ENCODE data around the gene CTDSP2.
"Not testable (repeated sequence)": the region's sequence is repeated elsewhere in the genome, so short reads cannot be mapped to it uniquely, and the experiment has no call there.

Gene CTDSP2

GRCh38 chr12:57864442-57865083 lies 18.0 kb upstream of the CTDSP2 start:
- H3K27me3 ChIP-seq (ENCODE audit: control insufficient read depth in 1 of 2, insufficient read depth in 2 of 2, low read length in 2 of 2) = no peaks in the 10 kb centered on the region
- H3K9ac ChIP-seq (ENCODE audit: low read length in 2 of 2) = peak overlapping the region; percentile 71 to 86
- H3K36me3 ChIP-seq (ENCODE audit: control insufficient read depth in 2 of 2, insufficient read depth in 2 of 2, low read length in 2 of 2) = no peaks in the 10 kb centered on the region
- H3K4me3 ChIP-seq (ENCODE audit: low read length in 2 of 2) = peak overlapping the region; percentile 59 to 73
- peaks cover 40% of the 10 kb centered on the region for H3K4me1 ChIP-seq (ENCODE audit: control insufficient read depth, insufficient read depth, low read length)
- H3K9me3 ChIP-seq (ENCODE audit: control insufficient read depth in 2 of 2, low read length in 2 of 2) = no peaks in the 10 kb centered on the region
- H3K27ac ChIP-seq (ENCODE audit: low read length) = peak overlapping the region; percentile 89

- Histone ChIP-seq H3K4me3 (ENCODE audit: low read length in 2 of 2) (no peak overlapping the region), H3K27ac (ENCODE audit: low read length) (peak overlapping the region; percentile 89), H3K36me3 (ENCODE audit: control insufficient read depth in 2 of 2, insufficient read depth in 2 of 2, low read length in 2 of 2) (no peaks in the 10 kb centered on the region), H3K27me3 (ENCODE audit: control insufficient read depth in 1 of 2, insufficient read depth in 2 of 2, low read length in 2 of 2) (no peaks in the 10 kb centered on the region), H3K4me1 (ENCODE audit: control insufficient read depth, insufficient read depth, low read length) (peaks cover 31% of the 10 kb centered on the region), H3K9ac (ENCODE audit: low read length in 2 of 2) (no peak overlapping the region), H3K9me3 (ENCODE audit: control insufficient read depth in 2 of 2, low read length in 2 of 2) (no peaks in the 10 kb centered on the region)
Measured at GRCh38 chr12:57863676-57864075, 17.1 kb upstream of the CTDSP2 start.

GRCh38 chr12:57861967-57862366 lies 15.4 kb upstream of the CTDSP2 start:
- Histone ChIP-seq H3K27ac (ENCODE audit: low read length) (no peak overlapping the region), H3K4me3 (ENCODE audit: low read length in 2 of 2) (no peak overlapping the region), H3K9ac (ENCODE audit: low read length in 2 of 2) (no peak overlapping the region), H3K27me3 (ENCODE audit: control insufficient read depth in 1 of 2, insufficient read depth in 2 of 2, low read length in 2 of 2) (no peaks in the 10 kb centered on the region), H3K36me3 (ENCODE audit: control insufficient read depth in 2 of 2, insufficient read depth in 2 of 2, low read length in 2 of 2) (no peaks in the 10 kb centered on the region), H3K9me3 (ENCODE audit: control insufficient read depth in 2 of 2, low read length in 2 of 2) (no peaks in the 10 kb centered on the region), H3K4me1 (ENCODE audit: control insufficient read depth, insufficient read depth, low read length) (peaks cover 23% of the 10 kb centered on the region)

GRCh38 chr12:57860883-57861282 lies 14.4 kb upstream of the CTDSP2 start:
- not testable (repeated sequence) for H3K4me3 ChIP-seq (ENCODE audit: low read length in 2 of 2); H3K9me3 ChIP-seq (ENCODE audit: control insufficient read depth in 2 of 2, low read length in 2 of 2); H3K27ac ChIP-seq (ENCODE audit: low read length); H3K9ac ChIP-seq (ENCODE audit: low read length in 2 of 2); H3K36me3 ChIP-seq (ENCODE audit: control insufficient read depth in 2 of 2, insufficient read depth in 2 of 2, low read length in 2 of 2); H3K27me3 ChIP-seq (ENCODE audit: control insufficient read depth in 1 of 2, insufficient read depth in 2 of 2, low read length in 2 of 2)
- H3K4me1 ChIP-seq (ENCODE audit: control insufficient read depth, insufficient read depth, low read length) = peaks cover 20% of the 10 kb centered on the region

GRCh38 chr12:57859121-57859520 lies 12.6 kb upstream of the CTDSP2 start:
- Histone ChIP-seq H3K4me3 (ENCODE audit: low read length in 2 of 2) (no peak overlapping the region), H3K27ac (ENCODE audit: low read length) (no peak overlapping the region), H3K9me3 (ENCODE audit: control insufficient read depth in 2 of 2, low read length in 2 of 2) (no peaks in the 10 kb centered on the region), H3K4me1 (ENCODE audit: control insufficient read depth, insufficient read depth, low read length) (peaks cover 7% of the 10 kb centered on the region), H3K27me3 (ENCODE audit: control insufficient read depth in 1 of 2, insufficient read depth in 2 of 2, low read length in 2 of 2) (no peaks in the 10 kb centered on the region), H3K36me3 (ENCODE audit: control insufficient read depth in 2 of 2, insufficient read depth in 2 of 2, low read length in 2 of 2) (no peaks in the 10 kb centered on the region), H3K9ac (ENCODE audit: low read length in 2 of 2) (no peak overlapping the region)

- not testable (repeated sequence) for H3K4me3 ChIP-seq (ENCODE audit: low read length in 2 of 2); H3K9me3 ChIP-seq (ENCODE audit: control insufficient read depth in 2 of 2, low read length in 2 of 2); H3K9ac ChIP-seq (ENCODE audit: low read length in 2 of 2); H3K27ac ChIP-seq (ENCODE audit: low read length); H3K27me3 ChIP-seq (ENCODE audit: control insufficient read depth in 1 of 2, insufficient read depth in 2 of 2, low read length in 2 of 2); H3K4me1 ChIP-seq (ENCODE audit: control insufficient read depth, insufficient read depth, low read length); H3K36me3 ChIP-seq (ENCODE audit: control insufficient read depth in 2 of 2, insufficient read depth in 2 of 2, low read length in 2 of 2)
Measured at GRCh38 chr12:57858123-57858522, 11.6 kb upstream of the CTDSP2 start.

- Histone ChIP-seq H3K9ac (ENCODE audit: low read length in 2 of 2) (no peak overlapping the region), H3K4me3 (ENCODE audit: low read length in 2 of 2) (no peak overlapping the region), H3K27me3 (ENCODE audit: control insufficient read depth in 1 of 2, insufficient read depth in 2 of 2, low read length in 2 of 2) (no peaks in the 10 kb centered on the region), H3K36me3 (ENCODE audit: control insufficient read depth in 2 of 2, insufficient read depth in 2 of 2, low read length in 2 of 2) (no peaks in the 10 kb centered on the region), H3K4me1 (ENCODE audit: control insufficient read depth, insufficient read depth, low read length) (peaks cover 37% of the 10 kb centered on the region), H3K9me3 (ENCODE audit: control insufficient read depth in 2 of 2, low read length in 2 of 2) (no peaks in the 10 kb centered on the region), H3K27ac (ENCODE audit: low read length) (no peak overlapping the region)
Measured at GRCh38 chr12:57854965-57855364, 8.4 kb upstream of the CTDSP2 start.

GRCh38 chr12:57853864-57854556 lies 7.5 kb upstream of the CTDSP2 start:
- peak overlapping the region; percentile 94 for H3K27ac ChIP-seq (ENCODE audit: low read length)

GRCh38 chr12:57852620-57853500 lies 6.3 kb upstream of the CTDSP2 start:
- Histone ChIP-seq H3K9me3 (ENCODE audit: control insufficient read depth in 2 of 2, low read length in 2 of 2) (no peaks in the 10 kb centered on the region), H3K27me3 (ENCODE audit: control insufficient read depth in 1 of 2, insufficient read depth in 2 of 2, low read length in 2 of 2) (no peaks in the 10 kb centered on the region), H3K4me1 (ENCODE audit: control insufficient read depth, insufficient read depth, low read length) (peaks cover 38% of the 10 kb centered on the region), H3K4me3 (ENCODE audit: low read length in 2 of 2) (peak overlapping the region; percentile 37 to 74), H3K27ac (ENCODE audit: low read length) (peak overlapping the region; percentile 94), H3K36me3 (ENCODE audit: control insufficient read depth in 2 of 2, insufficient read depth in 2 of 2, low read length in 2 of 2) (no peaks in the 10 kb centered on the region), H3K9ac (ENCODE audit: low read length in 2 of 2) (peak overlapping the region; percentile 59 to 83)

More at GRCh38 chr12:57853864-57854556, 7.5 kb upstream of the CTDSP2 start:
- H3K4me3 ChIP-seq (ENCODE audit: low read length in 2 of 2) = peak overlapping the region in 1 of 2 donors; percentile 74
- no peaks in the 10 kb centered on the region for H3K27me3 ChIP-seq (ENCODE audit: control insufficient read depth in 1 of 2, insufficient read depth in 2 of 2, low read length in 2 of 2)
- H3K36me3 ChIP-seq (ENCODE audit: control insufficient read depth in 2 of 2, insufficient read depth in 2 of 2, low read length in 2 of 2) = no peaks in the 10 kb centered on the region
- H3K9ac ChIP-seq (ENCODE audit: low read length in 2 of 2) = no peak overlapping the region
- no peaks in the 10 kb centered on the region for H3K9me3 ChIP-seq (ENCODE audit: control insufficient read depth in 2 of 2, low read length in 2 of 2)
- H3K4me1 ChIP-seq (ENCODE audit: control insufficient read depth, insufficient read depth, low read length) = peaks cover 37% of the 10 kb centered on the region

GRCh38 chr12:57852200-57852599 lies 5.7 kb upstream of the CTDSP2 start:
- peak overlapping the region; percentile 94 for H3K27ac ChIP-seq (ENCODE audit: low read length)
- H3K27me3 ChIP-seq (ENCODE audit: control insufficient read depth in 1 of 2, insufficient read depth in 2 of 2, low read length in 2 of 2) = no peaks in the 10 kb centered on the region
- peak overlapping the region; percentile 59 to 83 for H3K9ac ChIP-seq (ENCODE audit: low read length in 2 of 2)

More at GRCh38 chr12:57852200-57852599, 5.7 kb upstream of the CTDSP2 start:
- Histone ChIP-seq H3K4me3 (ENCODE audit: low read length in 2 of 2) (peak overlapping the region; percentile 37 to 74), H3K36me3 (ENCODE audit: control insufficient read depth in 2 of 2, insufficient read depth in 2 of 2, low read length in 2 of 2) (no peaks in the 10 kb centered on the region), H3K4me1 (ENCODE audit: control insufficient read depth, insufficient read depth, low read length) (peaks cover 43% of the 10 kb centered on the region), H3K9me3 (ENCODE audit: control insufficient read depth in 2 of 2, low read length in 2 of 2) (no peaks in the 10 kb centered on the region)
